ENCODE data around the gene VDR. TPM values are rescaled to one million over a fixed set of nuclear protein-coding genes. Genes with fewer than 3 reads are reported as not detected.

The VDR gene
- total and polyA plus RNA-seq, 4 donors, result 2.2 to 9.3 (median 7.4) TPM

- Histone ChIP-seq H3K4me1 (ENCODE audit: control insufficient read depth in 1 of 2, insufficient read depth in 2 of 2, low read length in 2 of 2) (peaks cover 0 to 7% of the 10 kb centered on the region in 2 donors), H3K36me3 (ENCODE audit: control insufficient read depth in 1 of 2, insufficient read depth in 2 of 2, low read length in 1 of 2) (no peaks in the 10 kb centered on the region), H3K9me3 (ENCODE audit: control insufficient read depth, low read length) (no peaks in the 10 kb centered on the region), H3K27me3 (ENCODE audit: control insufficient read depth in 1 of 2, insufficient read depth in 2 of 2, low read length in 1 of 2) (no peaks in the 10 kb centered on the region), H3K27ac (ENCODE audit: low read depth in 1 of 2, low read length in 2 of 2) (no peak overlapping the region), H3K4me3 (ENCODE audit: low read length in 2 of 2) (no peak overlapping the region)
- WGBS, 2 donors, result 92 to 95% methylated on average over 6 of the region's 6 CpGs
- no peak for ATAC-seq (ENCODE audit: low FRiP score)
- DNase-seq, result no peak
- intact Hi-C loops (cut with DNase I), result loop anchor here in 1 of 2 donors (5.0 kb wide), 1 partner anchor 61 kb away; the partner anchor contains the start of gene TMEM106C
These were observed 3.1 kb downstream of the VDR start for GRCh38 chr12:47901718-47902093.

- Histone ChIP-seq H3K36me3 (ENCODE audit: control insufficient read depth in 1 of 2, insufficient read depth in 2 of 2, low read length in 1 of 2) (no peaks in the 10 kb centered on the region), H3K27ac (ENCODE audit: low read depth in 1 of 2, low read length in 2 of 2) (no peak overlapping the region)
- WGBS, 2 donors, result 93 to 97% methylated on average over 10 of the region's 10 CpGs
These were observed 3.6 kb downstream of the VDR start for GRCh38 chr12:47901063-47901717.

GRCh38 chr12:47900131-47901062, 4.4 kb downstream of the VDR start:
- Histone ChIP-seq H3K27ac (ENCODE audit: low read depth in 1 of 2, low read length in 2 of 2) (no peak overlapping the region), H3K9me3 (ENCODE audit: control insufficient read depth, low read length) (no peaks in the 10 kb centered on the region), H3K4me1 (ENCODE audit: control insufficient read depth in 1 of 2, insufficient read depth in 2 of 2, low read length in 2 of 2) (peaks cover 0 to 7% of the 10 kb centered on the region in 2 donors), H3K4me3 (ENCODE audit: low read length in 2 of 2) (no peak overlapping the region), H3K36me3 (ENCODE audit: control insufficient read depth in 1 of 2, insufficient read depth in 2 of 2, low read length in 1 of 2) (no peaks in the 10 kb centered on the region), H3K27me3 (ENCODE audit: control insufficient read depth in 1 of 2, insufficient read depth in 2 of 2, low read length in 1 of 2) (no peaks in the 10 kb centered on the region)
- ATAC-seq (ENCODE audit: low FRiP score) (no peak), DNase-seq (no peak)
- intact Hi-C loops (cut with DNase I), result loop anchor here in 1 of 2 donors (5.0 kb wide), 1 partner anchor 62 kb away; the partner anchor contains the start of gene TMEM106C
- WGBS, 2 donors, result 67 to 82% methylated on average over 8 of the region's 8 CpGs

More at GRCh38 chr12:47901063-47901717, 3.6 kb downstream of the VDR start:
- no peak overlapping the region for H3K4me3 ChIP-seq (ENCODE audit: low read length in 2 of 2)
- H3K9me3 ChIP-seq (ENCODE audit: control insufficient read depth, low read length), result no peaks in the 10 kb centered on the region
- peaks cover 0 to 7% of the 10 kb centered on the region in 2 donors for H3K4me1 ChIP-seq (ENCODE audit: control insufficient read depth in 1 of 2, insufficient read depth in 2 of 2, low read length in 2 of 2)
- no peaks in the 10 kb centered on the region for H3K27me3 ChIP-seq (ENCODE audit: control insufficient read depth in 1 of 2, insufficient read depth in 2 of 2, low read length in 1 of 2)
- intact Hi-C loops (cut with DNase I), result loop anchor here in 1 of 2 donors (5.0 kb wide), 1 partner anchor 61 kb away; the partner anchor contains the start of gene TMEM106C
- ATAC-seq (ENCODE audit: low FRiP score) (no peak), DNase-seq (no peak)

GRCh38 chr12:47899466-47899865, 5.3 kb downstream of the VDR start:
- WGBS, 2 donors, result 94 to 97% methylated on average over 5 of the region's 5 CpGs
- Histone ChIP-seq H3K4me3 (ENCODE audit: low read length in 2 of 2) (no peak overlapping the region), H3K4me1 (ENCODE audit: control insufficient read depth in 1 of 2, insufficient read depth in 2 of 2, low read length in 2 of 2) (peaks cover 0 to 7% of the 10 kb centered on the region in 2 donors), H3K36me3 (ENCODE audit: control insufficient read depth in 1 of 2, insufficient read depth in 2 of 2, low read length in 1 of 2) (no peaks in the 10 kb centered on the region), H3K27me3 (ENCODE audit: control insufficient read depth in 1 of 2, insufficient read depth in 2 of 2, low read length in 1 of 2) (no peaks in the 10 kb centered on the region), H3K27ac (ENCODE audit: low read depth in 1 of 2, low read length in 2 of 2) (no peak overlapping the region), H3K9me3 (ENCODE audit: control insufficient read depth, low read length) (no peaks in the 10 kb centered on the region)
- ATAC-seq (ENCODE audit: low FRiP score), result no peak
- intact Hi-C loops (cut with DNase I), result no loop called here
- no peak for DNase-seq

GRCh38 chr12:47896633-47897032, 8.2 kb downstream of the VDR start:
- Histone ChIP-seq H3K36me3 (ENCODE audit: control insufficient read depth in 1 of 2, insufficient read depth in 2 of 2, low read length in 1 of 2) (no peaks in the 10 kb centered on the region), H3K4me1 (ENCODE audit: control insufficient read depth in 1 of 2, insufficient read depth in 2 of 2, low read length in 2 of 2) (no peaks in the 10 kb centered on the region), H3K4me3 (ENCODE audit: low read length in 2 of 2) (no peak overlapping the region), H3K27me3 (ENCODE audit: control insufficient read depth in 1 of 2, insufficient read depth in 2 of 2, low read length in 1 of 2) (no peaks in the 10 kb centered on the region), H3K27ac (ENCODE audit: low read depth in 1 of 2, low read length in 2 of 2) (no peak overlapping the region), H3K9me3 (ENCODE audit: control insufficient read depth, low read length) (no peaks in the 10 kb centered on the region)
- 40 to 41% methylated on average over 8 of the region's 8 CpGs for WGBS, 2 donors
- intact Hi-C loops (cut with DNase I), result no loop called here
- ATAC-seq (ENCODE audit: low FRiP score) (no peak), DNase-seq (no peak)

GRCh38 chr12:47896022-47896421, 8.8 kb downstream of the VDR start:
- intact Hi-C loops (cut with DNase I), result no loop called here
- Histone ChIP-seq H3K36me3 (ENCODE audit: control insufficient read depth in 1 of 2, insufficient read depth in 2 of 2, low read length in 1 of 2) (no peaks in the 10 kb centered on the region), H3K4me1 (ENCODE audit: control insufficient read depth in 1 of 2, insufficient read depth in 2 of 2, low read length in 2 of 2) (no peaks in the 10 kb centered on the region), H3K9me3 (ENCODE audit: control insufficient read depth, low read length) (no peaks in the 10 kb centered on the region), H3K27me3 (ENCODE audit: control insufficient read depth in 1 of 2, insufficient read depth in 2 of 2, low read length in 1 of 2) (no peaks in the 10 kb centered on the region), H3K27ac (ENCODE audit: low read depth in 1 of 2, low read length in 2 of 2) (no peak overlapping the region), H3K4me3 (ENCODE audit: low read length in 2 of 2) (no peak overlapping the region)
- ATAC-seq (ENCODE audit: low FRiP score) (no peak), DNase-seq (no peak)
- 89 to 90% methylated on average over 4 of the region's 4 CpGs for WGBS, 2 donors

GRCh38 chr12:47894652-47895051, 10.1 kb downstream of the VDR start:
- Histone ChIP-seq H3K27ac (ENCODE audit: low read depth in 1 of 2, low read length in 2 of 2) (no peak overlapping the region), H3K36me3 (ENCODE audit: control insufficient read depth in 1 of 2, insufficient read depth in 2 of 2, low read length in 1 of 2) (no peaks in the 10 kb centered on the region), H3K4me1 (ENCODE audit: control insufficient read depth in 1 of 2, insufficient read depth in 2 of 2, low read length in 2 of 2) (no peaks in the 10 kb centered on the region), H3K4me3 (ENCODE audit: low read length in 2 of 2) (no peak overlapping the region), H3K9me3 (ENCODE audit: control insufficient read depth, low read length) (no peaks in the 10 kb centered on the region), H3K27me3 (ENCODE audit: control insufficient read depth in 1 of 2, insufficient read depth in 2 of 2, low read length in 1 of 2) (no peaks in the 10 kb centered on the region)
- 87 to 91% methylated on average over 6 of the region's 6 CpGs for WGBS, 2 donors
- intact Hi-C loops (cut with DNase I), result no loop called here
- no peak for ATAC-seq (ENCODE audit: low FRiP score)
- DNase-seq, result no peak

- 18 to 25% methylated on average over 1 of the region's 1 CpG for WGBS, 2 donors
- H3K9me3 ChIP-seq (ENCODE audit: control insufficient read depth, low read length), result no peaks in the 10 kb centered on the region
- DNase-seq, result no peak
- no peaks in the 10 kb centered on the region for H3K4me1 ChIP-seq (ENCODE audit: control insufficient read depth in 1 of 2, insufficient read depth in 2 of 2, low read length in 2 of 2)
- intact Hi-C loops (cut with DNase I), result no loop called here
- H3K27ac ChIP-seq (ENCODE audit: low read depth in 1 of 2, low read length in 2 of 2), result no peak overlapping the region
- no peaks in the 10 kb centered on the region for H3K36me3 ChIP-seq (ENCODE audit: control insufficient read depth in 1 of 2, insufficient read depth in 2 of 2, low read length in 1 of 2)
- H3K27me3 ChIP-seq (ENCODE audit: control insufficient read depth in 1 of 2, insufficient read depth in 2 of 2, low read length in 1 of 2), result no peaks in the 10 kb centered on the region
- ATAC-seq (ENCODE audit: low FRiP score), result no peak
- H3K4me3 ChIP-seq (ENCODE audit: low read length in 2 of 2), result no peak overlapping the region
These were observed 10.7 kb downstream of the VDR start for GRCh38 chr12:47894068-47894467.
